ENCODE results near the gene RTN4RL1. TPM values are rescaled to one million over a fixed set of nuclear protein-coding genes. Genes with fewer than 3 reads are reported as not detected.

The RTN4RL1 gene
- total and polyA plus RNA-seq, 10 donors, result 0.09 to 4.5 (median 1.2) TPM

GRCh38 chr17:1942666-1943435 is 82.3 kb downstream of the RTN4RL1 start:
- Histone ChIP-seq H3K27ac (no peak overlapping the region), H3K36me3 (no peaks in the 10 kb centered on the region), H3K4me3 (no peak overlapping the region), H3K27me3 (replicated peaks in 1 of 7) (peaks cover 0 to 6% (median 0%) of the 10 kb centered on the region in 7 donors), H3K4me1 (peaks cover 0 to 16% (median 3%) of the 10 kb centered on the region in 6 donors), H3K9me3 (no peaks in the 10 kb centered on the region)
- 82 to 96% (median 88%) methylated on average over 8 to 21 of the region's 21 CpGs for WGBS, 5 donors
- no peak for DNase-seq
- TF ChIP-seq POLR2A (IDR thresholded peaks at IDR 0.05), result no peak
- TF ChIP-seq, protein P1, sequence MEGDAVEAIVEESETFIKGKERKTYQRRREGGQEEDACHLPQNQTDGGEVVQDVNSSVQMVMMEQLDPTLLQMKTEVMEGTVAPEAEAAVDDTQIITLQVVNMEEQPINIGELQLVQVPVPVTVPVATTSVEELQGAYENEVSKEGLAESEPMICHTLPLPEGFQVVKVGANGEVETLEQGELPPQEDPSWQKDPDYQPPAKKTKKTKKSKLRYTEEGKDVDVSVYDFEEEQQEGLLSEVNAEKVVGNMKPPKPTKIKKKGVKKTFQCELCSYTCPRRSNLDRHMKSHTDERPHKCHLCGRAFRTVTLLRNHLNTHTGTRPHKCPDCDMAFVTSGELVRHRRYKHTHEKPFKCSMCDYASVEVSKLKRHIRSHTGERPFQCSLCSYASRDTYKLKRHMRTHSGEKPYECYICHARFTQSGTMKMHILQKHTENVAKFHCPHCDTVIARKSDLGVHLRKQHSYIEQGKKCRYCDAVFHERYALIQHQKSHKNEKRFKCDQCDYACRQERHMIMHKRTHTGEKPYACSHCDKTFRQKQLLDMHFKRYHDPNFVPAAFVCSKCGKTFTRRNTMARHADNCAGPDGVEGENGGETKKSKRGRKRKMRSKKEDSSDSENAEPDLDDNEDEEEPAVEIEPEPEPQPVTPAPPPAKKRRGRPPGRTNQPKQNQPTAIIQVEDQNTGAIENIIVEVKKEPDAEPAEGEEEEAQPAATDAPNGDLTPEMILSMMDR (IDR thresholded peaks at IDR 0.05 in 8 of 11, conservative IDR thresholded peaks at IDR 0.05 in 3 of 11), result no peak
- TF ChIP-seq POLR2AphosphoS5 (IDR thresholded peaks at IDR 0.05), result no peak
- intact Hi-C loops (cut with DNase I; ENCODE audit: low total_unique reads), result no loop called here

DNA sequence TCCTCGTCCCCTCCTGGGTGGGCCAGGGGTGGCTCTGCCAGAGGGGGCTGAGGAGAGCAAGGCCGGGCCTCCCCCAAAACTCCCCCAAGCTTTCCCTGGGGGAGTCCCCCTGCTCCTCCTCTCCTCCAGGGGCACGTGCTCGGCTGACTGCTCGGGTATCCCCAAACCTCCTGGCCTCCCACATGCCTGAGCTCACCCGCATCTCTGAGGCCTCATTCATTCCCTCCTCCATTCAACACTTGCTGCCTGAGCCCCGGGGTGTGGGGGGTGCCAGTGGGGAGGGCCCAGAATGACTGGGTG is 83.1 kb downstream of the RTN4RL1 start:
- peaks cover 0 to 16% (median 3%) of the 10 kb centered on the region in 6 donors for H3K4me1 ChIP-seq
- DNase-seq, result no peak
- WGBS, 5 donors, result 65 to 89% (median 82%) methylated on average over 7 of the region's 7 CpGs
- H3K36me3 ChIP-seq, result no peaks in the 10 kb centered on the region
- no peak for TF ChIP-seq POLR2AphosphoS5 (IDR thresholded peaks at IDR 0.05)
- no peak for TF ChIP-seq POLR2A (IDR thresholded peaks at IDR 0.05)
- TF ChIP-seq, protein P1 (IDR thresholded peaks at IDR 0.05 in 8 of 11, conservative IDR thresholded peaks at IDR 0.05 in 3 of 11), result no peak
- H3K27me3 ChIP-seq (replicated peaks in 1 of 7), result peaks cover 0 to 6% (median 0%) of the 10 kb centered on the region in 7 donors
- H3K9me3 ChIP-seq, result no peaks in the 10 kb centered on the region
- no peak overlapping the region for H3K4me3 ChIP-seq
- H3K27ac ChIP-seq, result no peak overlapping the region
- intact Hi-C loops (cut with DNase I; ENCODE audit: low total_unique reads), result no loop called here

DNA sequence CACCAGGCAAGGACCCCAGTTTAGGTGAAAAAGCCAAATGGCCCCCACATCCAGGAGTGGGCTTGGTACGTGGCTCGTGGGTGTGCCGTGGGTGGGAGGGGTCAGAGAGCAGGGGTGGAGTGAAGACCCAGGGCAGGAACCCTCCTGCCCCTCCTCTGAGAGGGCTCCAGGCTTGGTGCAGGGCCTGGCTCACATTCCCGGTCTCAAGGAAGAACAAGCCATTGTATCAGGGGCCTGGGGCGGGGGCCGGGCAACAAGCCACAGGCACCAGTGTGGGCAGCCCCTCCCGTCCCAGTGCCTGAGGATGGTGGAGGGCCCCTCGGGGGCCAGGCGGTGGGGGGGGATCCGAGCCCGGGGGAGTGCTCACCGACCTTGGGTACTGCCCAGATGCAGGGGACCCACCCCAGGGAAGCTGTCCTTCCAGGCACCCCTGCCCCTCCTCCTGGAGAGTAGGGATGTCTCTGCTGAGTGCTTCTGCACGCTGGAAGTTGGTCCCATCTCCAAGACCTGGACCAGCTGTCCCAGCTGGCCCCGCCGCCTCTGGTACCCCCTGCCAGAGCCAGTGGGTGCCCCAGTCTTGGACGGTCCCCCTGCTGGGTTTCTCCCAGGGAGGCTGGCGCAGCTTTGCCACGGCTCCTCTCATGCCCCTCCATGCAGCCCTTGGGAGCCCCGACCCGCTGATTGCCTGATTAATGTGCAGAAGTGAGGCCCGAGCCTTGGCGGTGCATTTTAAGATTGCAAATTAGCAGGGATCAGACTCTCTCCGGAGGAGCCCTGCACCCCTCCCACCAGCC is 83.7 kb downstream of the RTN4RL1 start:
- peaks cover 0 to 6% (median 0%) of the 10 kb centered on the region in 7 donors for H3K27me3 ChIP-seq (replicated peaks in 1 of 7)
- intact Hi-C loops (cut with DNase I; ENCODE audit: low total_unique reads), result no loop called here
- TF ChIP-seq, protein P1 (IDR thresholded peaks at IDR 0.05 in 8 of 11, conservative IDR thresholded peaks at IDR 0.05 in 3 of 11), result no peak
- H3K4me1 ChIP-seq, result peaks cover 0 to 16% (median 3%) of the 10 kb centered on the region in 6 donors
- no peaks in the 10 kb centered on the region for H3K36me3 ChIP-seq
- DNase-seq, result no peak
- H3K9me3 ChIP-seq, result no peaks in the 10 kb centered on the region
- WGBS, 5 donors, result 80 to 89% (median 81%) methylated on average over 16 to 23 of the region's 23 CpGs
- no peak overlapping the region for H3K4me3 ChIP-seq
- no peak overlapping the region for H3K27ac ChIP-seq

DNA sequence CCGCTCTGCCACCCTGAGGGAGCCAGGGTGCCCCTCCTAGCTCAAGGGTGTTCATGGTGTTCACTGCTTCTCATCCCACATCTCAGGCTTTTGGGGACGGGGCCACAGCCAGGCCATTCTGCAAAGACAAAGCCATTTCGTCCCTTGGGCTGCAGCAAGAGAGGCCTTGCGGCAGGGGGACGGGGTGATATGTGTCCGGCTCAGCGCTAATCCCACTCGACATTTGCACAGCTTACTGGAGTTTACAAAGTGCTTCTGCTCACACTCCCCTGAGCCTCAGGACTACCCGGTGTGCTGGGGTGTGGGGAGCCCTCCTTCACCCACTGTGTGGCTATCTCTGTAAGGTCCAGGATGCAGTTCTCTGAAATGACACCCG is 84.3 kb downstream of the RTN4RL1 start:
- TF ChIP-seq, protein P1 (IDR thresholded peaks at IDR 0.05 in 8 of 11, conservative IDR thresholded peaks at IDR 0.05 in 3 of 11), result no peak
- TF ChIP-seq POLR2A (IDR thresholded peaks at IDR 0.05) (no peak), POLR2AphosphoS5 (IDR thresholded peaks at IDR 0.05) (no peak)
- DNase-seq, result no peak
- WGBS, 5 donors, result 79 to 89% (median 81%) methylated on average over 10 of the region's 10 CpGs
- no peak overlapping the region for H3K4me3 ChIP-seq
- peaks cover 0 to 6% (median 0%) of the 10 kb centered on the region in 7 donors for H3K27me3 ChIP-seq (replicated peaks in 1 of 7)
- H3K4me1 ChIP-seq, result peaks cover 0 to 16% (median 3%) of the 10 kb centered on the region in 6 donors
- intact Hi-C loops (cut with DNase I; ENCODE audit: low total_unique reads), result no loop called here
- H3K36me3 ChIP-seq, result no peaks in the 10 kb centered on the region
- no peaks in the 10 kb centered on the region for H3K9me3 ChIP-seq
- H3K27ac ChIP-seq, result peak overlapping the region in 5 of 8 donors; percentile 26 to 63 (median 52)

Data from spleen (tissue), 11 donors.